Fibroblast of skin of scalp (primary cell): ENCODE results near the gene COL4A2.

Experiments
- DNase-seq: peaks from one replicate; pipeline ENCODE4 v3.0.0-alpha.2; 2013

COL4A2 gene

DNA sequence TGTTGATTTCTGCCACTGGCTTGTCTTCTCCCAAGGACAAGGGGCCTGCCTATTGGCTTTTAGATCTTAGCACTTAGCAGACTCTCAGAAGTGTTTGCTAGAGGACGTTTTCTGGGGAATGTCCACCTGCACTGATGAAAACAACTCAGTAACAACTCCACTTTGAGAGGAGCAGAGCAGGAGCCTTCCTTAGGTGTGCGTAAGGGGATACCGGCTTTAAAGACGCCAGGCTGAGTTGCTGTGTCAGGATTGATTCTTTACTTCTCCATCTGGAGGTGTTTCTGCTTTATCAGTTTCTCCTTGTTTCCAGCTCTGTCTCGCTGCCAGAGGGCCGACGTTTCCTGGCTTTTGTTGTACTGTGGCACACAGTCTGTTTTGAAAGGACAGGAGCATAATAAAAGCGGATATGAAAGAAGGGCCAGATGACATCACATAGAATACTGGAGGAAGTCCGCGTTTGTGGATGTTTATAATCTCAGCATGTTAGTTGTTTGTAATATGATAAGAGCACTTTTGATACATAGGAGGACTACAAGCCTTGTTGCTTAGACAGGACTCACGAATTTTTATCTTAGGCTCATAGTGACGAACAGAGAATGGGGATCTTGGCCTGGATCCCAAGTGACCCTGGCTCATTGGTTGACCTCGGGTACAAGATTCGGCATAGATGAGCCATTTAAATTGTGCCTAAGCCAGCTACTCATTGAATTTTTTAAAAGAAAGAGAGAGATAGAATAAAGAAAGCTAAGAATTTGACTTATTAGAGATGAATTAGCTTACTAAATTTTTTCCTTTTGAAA, 34.6 kb downstream of the COL4A2 start:
- DNase-seq: no peak

DNA sequence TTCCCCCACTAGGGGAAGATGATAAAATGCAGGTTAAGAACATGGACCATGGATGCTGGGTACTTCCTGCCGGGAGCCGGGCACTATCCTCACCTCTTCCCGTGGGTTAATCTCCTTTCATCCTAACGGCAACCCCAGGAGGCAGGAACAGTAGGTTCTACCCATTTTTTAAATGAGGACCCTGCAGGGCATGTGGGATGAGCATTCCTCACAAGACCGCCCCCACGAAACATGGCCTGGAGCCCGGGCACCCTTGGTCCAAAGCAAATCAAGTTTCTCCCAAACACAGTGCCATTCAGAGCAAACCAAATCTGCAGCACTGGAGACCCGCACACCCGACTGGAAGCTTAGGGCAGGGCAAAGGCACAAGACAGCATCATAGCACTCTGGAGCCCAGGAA, 35.4 kb downstream of the COL4A2 start:
- DNase-seq: no peak

DNA sequence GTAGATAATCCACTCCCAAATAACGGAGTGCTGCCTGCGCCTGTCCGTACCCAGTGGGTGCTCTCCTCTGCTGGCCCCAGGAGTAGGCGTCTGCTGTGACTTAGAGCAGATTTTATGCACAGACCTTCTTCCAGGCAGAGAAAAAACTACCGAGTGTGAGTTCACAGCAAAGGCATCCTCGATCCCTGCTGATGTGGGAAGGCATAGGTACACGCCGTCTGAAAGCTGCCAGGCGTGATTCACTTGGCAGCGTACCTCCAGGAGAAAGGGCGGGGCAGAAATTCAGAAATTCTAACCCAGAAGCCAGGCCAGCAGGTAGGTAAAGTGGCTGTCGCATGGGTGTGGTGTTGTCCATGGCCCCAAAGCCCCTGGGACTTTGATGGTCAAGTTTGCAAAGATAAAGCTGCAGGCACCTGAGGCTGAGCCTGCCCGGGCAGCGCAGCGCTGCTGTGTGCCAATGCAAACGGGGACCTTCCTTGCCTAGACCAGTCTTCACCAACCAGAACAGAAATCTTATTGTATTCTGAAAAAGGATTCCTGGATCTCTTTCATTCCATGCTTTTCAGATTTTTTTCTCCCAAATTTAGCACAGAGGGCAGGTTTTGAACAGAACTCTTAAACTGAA, 36.3 kb downstream of the COL4A2 start:
- no peak for DNase-seq

DNA sequence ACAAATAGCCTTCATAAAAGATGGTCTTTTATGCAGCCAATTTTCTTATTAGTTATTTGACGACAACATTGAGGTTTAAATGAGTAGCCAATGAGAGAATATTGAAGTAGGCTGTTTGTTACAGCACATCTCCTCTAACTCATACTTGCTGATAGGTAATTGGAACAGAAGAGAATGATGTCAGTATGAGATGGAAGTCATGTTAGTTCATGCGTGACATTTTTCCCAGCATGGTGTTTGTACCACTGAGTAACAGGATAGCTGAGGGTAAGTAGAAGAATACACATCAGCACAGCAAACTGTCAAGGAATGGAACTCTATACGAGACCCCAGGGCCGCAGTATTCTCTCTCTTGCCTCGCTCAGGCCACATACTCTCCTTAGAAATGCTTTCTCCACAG, 37.2 kb downstream of the COL4A2 start:
- DNase-seq: no peak

DNA sequence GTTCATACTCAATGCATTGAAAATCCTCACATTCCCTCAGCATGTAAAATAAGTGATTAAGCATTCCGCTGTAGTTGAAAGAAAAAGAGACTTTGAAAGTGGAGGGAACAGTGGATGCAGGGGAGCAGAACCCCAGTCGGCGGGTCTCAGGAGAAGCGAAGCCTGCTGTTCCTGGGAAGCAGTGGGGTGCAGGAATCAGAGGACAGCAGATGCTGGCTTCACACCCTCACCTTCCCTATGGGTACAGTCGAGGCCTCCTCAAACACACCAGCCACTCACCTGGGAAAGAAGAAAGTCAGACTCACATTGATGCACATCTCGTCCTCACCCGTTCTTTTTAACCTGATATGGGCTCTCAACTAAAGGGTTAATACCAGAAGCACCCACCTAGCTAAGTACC, 38.2 kb downstream of the COL4A2 start:
- no peak for DNase-seq

DNA sequence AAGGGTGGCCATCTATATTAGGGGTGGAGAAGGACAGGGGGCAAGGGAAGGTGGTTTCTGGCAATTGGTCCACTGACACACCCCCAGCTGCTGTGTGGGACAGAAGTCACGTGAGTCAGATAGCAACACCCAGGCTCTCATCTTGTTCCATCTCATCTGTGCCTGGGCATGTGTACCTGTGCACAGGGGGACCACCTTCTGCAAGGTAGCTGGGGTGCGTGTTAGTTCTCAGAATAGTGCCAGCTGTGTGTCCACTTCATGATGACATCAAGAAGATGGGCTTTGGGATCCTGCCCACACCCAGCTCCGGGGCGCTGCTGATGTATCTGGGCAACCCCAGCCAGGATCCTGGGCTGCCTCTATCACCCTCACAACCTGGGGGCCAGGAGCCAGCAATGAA, 38.6 kb downstream of the COL4A2 start:
- no peak for DNase-seq

DNA sequence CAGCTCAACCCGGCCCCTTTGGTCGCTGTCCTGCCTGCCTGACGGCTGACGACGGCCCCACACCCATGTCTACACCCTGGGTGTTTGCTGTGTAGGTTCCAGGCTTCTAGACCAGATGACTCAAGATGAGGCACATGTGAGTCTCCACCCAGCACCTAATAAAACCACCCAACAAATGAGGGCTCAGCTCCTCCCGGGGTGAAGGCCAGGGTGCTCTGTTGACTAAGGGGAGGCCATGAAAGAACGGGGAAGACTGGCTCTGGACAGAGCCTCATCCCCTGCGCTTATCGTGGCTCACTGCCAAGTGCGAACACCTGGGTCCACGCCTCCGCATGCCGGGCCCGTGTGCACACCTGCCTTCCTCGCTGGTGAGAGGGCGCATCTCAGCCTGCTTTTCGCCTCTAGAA, 39.6 kb downstream of the COL4A2 start:
- DNase-seq: no peak

DNA sequence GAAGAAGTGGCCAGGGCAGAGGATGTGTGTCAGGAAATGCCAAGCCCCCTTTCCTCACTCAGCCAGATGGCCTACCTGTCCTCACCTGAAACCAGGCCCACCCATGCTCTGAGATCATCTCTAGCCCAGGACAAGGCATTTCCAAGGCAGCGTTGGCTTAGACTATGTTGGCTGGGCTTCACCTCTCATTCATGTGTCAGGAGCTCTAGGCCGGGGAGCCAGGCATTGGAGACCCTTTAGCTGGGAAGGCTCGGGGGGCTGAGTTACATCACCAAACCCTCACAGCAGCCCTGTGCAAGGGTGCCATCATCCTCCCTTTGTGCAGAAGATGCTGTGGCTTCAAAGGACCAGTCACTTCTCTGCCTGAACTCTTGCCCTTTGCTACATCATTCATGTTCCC, 40.0 kb downstream of the COL4A2 start:
- DNase-seq: no peak

DNA sequence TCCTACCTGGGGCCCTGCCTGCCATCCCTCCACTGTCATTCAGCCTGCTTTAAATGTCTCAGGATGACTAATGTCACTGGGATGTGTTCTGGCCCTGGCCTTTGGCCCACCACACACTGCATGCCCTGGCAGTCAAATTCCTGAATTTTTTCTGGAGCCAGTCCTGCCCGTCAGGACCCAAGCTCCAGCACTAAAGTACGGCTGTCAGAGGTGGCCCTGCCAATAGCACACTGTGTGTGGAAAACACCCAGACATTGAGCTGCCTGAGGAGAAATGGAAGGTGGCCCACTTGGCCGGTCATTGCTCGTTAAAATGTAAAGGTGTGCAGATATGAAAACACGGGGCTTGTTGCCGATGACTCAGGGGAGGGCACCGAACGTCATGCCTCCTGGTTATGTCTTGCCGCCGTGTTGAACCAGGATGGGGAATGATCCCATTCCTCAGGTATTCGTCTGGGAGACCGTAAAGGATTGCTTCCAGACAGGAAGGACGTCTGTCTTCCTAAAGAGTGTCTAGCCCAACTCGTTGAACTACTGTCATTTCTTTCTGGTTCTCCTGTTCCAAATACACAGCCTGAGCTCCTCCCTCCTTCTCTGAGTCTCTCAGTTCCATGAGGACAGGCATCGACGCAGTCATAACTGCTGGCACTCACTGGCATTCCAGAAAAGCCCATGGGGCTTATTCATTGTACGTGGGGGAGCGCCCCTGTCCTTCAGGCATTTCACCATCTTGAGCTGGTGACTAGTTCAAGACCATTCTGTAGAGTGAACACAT, 40.6 kb downstream of the COL4A2 start:
- DNase-seq: peak; percentile 95

DNA sequence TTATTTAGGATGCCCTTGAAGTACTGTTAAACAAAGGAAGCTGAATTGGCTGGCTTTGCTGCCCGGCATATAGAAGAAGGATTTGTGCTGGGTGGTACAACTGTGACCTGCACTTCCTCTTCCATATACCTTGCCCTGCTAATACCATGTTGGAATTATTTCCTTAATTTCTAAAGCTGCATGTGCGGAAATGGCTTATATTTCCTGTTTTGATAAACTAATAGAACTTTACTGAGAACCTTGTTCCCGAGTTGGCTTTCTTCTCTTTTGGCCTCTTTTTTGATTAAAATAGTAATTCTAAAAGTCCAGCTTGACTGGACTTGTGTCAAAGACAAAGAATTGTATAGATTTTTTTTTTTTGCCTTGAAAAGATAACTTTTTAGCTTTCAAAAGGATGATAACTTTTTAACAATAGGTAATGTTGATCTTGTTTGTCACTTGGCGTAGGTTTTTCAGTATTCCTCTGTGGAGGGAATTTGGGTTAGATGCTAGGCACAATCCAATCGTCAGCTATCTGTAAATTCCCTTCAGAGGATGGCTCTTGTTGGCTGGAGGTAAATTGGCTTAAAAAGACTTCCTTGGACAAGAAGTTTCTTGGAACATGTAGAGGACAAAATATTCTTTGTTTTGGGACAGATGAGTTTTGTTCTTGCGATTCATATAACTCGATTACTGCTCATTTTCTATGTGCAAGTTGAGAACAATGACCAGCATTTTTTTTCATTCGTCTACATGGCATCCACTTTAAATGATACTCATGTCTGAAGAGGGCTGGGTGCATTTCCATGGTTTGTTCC, 41.4 kb downstream of the COL4A2 start:
- DNase-seq: no peak

DNA sequence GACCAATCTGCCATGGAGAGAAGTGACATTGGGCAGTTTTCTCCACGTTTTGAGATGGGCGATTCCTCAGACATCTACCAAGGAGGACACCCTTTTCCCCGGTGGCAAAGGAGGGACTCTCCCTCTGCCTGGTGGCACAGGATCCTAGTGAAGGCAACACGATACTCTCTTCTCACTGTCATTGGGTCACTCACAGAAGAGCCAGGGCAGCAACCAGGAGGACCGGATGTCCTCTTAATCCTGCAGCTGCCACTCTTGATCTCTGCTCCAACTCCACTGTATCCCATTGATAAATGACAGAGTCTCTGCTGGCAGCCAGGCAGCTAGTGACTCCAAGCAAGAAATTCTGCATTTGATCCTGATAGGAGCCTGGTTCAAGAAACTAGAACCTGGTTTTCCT, 42.2 kb downstream of the COL4A2 start:
- DNase-seq: no peak

DNA sequence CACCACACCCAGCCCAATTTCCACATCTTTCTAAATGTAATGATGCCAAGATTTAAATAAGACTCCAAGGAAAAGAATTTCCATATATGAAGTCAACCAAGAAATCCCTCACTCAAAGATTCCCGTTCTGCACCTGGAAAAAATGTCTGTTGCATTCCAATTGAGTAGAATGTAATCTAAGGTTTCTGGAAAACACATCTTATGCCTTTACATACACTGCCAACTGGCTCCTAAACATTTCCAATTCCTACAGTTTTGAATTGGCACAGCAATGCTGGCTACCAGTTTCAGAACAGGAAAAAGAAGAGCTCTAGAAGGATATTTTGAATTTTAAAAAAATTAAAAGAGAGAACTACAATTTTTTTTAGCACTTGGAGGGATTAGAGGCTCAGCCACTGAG, 43.0 kb downstream of the COL4A2 start:
- DNase-seq: no peak

DNA sequence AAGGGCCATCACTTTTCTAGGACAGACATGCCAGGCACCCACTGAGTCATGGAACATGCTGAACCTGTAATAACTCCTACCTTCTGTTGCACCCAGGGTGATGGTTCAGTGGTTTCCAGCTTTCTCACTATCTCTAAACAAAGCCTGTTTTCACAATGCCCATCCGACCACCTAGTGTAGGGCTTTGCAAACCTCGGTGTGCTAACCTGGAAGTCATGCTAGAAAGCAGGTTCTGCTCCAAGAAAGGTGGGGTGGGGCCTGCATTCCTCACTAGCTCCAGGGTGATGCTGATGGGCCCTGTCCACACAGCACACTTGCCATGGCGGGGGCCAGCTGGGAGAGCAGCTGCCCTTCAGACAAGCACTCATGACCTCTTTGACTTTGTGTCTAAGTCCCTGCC, 43.4 kb downstream of the COL4A2 start:
- DNase-seq: no peak

DNA sequence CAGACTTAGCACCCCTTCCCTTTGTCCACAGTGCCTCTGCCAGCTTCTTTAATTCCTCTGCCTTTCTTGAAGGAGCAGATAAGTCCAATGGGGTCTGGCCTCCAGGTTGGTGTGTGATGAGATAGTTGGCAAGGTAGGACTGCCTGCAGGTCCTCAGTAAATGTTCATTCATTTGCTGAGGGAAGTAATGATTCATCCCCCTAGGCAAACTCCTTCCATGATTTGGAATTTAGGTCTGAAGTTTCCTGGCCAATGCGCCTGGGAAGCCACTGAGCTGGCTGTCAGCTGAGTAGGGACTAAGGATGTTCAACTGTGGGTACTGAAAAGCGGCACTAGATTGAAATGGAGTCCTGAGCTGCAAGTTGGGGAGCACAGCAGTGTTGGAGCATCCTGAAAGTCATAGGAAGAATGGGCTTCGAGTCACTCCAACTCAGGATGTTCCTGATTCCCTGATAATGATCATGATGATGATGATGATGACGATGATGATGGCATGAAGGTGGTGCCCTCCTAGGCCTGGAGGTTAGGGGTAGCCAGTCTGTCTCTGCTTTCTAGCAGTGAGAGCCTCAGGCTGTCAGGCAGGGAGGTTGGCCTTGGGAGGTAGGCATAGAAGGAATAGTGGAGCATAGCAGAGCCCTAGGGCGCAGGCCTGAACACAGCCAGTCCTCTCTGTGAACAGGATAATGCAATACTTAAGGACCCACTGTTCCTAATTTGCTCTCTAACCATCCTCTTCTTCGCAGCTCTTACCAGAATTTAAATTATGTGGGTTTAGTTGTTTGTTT, 44.7 kb downstream of the COL4A2 start:
- no peak for DNase-seq

DNA sequence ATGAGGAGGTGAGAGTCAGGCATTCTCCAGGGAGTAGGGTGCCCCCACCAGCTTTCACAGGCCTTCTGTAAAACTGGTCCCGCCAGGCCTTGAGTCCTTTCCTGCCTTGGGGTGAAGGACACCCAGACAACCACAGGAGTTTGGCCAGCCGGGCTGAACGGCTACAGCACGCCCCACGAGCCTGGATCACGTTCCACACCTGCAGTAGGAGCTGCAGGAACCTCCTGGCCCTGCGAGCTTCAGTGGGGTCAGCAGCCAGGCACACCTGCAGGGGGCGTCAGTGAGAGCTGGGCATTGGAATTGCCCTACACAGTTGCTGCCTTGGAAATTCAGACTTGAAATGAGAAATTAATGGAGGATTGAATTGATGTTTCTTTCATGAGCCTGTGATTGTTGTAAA, 45.7 kb downstream of the COL4A2 start:
- no peak for DNase-seq

DNA sequence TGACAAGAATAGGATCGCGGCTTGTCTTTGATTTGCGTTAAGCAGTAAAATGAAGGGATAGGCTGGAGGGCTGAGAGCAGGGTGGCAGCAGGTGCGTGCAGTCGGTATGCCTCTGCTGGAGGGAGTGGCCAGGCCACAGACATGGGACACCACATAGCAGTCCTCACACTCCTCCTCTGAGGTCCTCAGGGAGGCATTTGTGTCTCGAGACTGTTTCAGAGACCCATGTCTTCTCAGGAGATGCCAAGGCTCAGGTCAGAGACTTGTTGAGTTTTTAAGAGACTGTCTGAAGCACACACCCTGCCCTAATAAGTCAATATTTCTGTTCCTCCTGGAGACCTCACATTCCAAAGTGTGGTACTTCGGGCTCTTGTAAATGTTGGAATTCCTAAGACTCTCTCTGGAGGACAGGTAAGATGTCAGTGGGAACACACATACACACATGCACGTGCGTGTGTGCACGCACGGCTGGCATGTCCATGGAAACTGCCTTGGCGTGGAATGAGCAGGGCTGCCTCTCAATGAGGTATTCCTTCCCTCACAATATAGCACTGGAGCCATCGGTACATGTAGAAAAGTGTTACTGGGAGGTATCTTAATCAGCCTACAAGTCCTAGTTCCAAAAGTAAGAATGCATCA, 46.4 kb downstream of the COL4A2 start:
- no peak for DNase-seq

DNA sequence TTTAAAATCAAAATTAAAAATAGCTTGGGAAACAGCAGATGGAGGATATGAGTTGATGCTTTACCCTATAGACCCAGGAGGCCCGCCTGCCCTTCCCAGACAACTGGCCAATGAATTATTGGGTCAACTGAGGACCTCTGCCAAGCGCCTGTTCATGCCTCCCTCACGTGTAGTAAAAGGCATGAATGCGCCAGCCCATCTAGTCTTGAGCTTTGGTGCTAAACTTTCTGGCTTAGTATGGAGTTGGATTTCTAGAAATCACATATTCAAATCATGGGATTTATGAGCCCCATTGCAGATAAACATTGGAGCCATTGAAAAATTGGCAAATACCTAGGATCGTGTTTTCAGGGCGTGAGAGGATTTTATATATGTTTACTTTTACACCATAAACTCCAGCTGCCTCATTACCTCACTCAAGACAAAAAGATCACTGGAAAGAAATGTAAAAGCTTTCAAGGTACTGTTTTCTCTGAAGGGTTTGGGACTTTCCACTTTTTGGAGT, 47.1 kb downstream of the COL4A2 start:
- DNase-seq: no peak

DNA sequence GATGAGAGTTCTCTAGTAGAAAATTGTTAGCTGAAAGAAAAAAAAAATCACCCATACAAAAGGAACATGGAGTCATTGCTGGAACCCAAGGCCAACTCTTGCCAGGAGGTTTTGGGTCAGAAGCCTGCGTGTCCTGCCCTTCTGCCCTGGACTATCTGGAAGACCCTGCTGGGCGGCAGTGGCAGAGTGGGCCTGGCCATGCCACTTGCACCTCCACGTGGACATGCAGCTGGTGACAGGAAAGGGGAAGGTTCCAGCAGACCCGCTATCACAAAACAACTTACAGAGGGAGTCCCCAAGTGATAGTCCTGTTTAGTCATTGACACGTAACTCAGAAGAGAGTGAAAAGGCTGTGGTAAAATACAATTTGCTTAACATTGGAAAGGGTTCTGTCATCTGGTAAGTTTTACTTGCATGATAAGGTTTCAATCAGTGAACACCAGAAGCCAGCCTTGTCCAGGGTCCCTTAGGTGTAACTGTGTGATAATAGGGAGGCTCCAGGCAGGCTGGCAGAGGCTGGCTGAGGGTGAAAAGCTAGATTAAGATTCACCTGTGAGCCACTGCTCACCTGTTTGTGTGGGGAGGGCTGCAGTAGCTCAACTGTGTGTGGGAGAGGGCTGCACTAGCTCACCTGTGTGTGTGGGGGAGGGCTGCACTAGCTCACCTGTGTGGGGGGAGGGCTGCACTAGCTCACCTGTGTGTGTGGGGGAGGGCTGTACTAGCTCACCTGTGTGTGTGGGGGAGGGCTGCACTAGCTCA, 47.8 kb downstream of the COL4A2 start:
- no peak for DNase-seq

DNA sequence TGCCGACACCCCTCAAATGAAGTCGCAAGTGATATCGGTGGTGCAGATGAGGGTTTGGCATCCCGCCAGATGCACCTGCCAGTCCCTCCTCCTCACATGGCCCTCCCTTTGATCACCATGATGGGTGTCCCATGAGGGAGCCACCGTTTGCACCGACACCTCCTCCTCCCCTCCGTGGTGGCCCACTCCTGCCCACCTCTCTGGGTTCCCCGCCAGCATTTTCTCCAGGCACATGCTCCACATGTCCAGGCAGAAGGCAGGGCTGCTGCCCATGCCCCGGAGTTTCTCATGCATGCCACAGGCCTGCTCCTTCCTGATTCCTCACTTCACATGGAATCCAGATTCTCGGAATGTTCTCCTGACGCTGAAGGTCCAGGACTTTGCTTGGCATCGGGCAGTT, 49.3 kb downstream of the COL4A2 start:
- peak; percentile 31 for DNase-seq

DNA sequence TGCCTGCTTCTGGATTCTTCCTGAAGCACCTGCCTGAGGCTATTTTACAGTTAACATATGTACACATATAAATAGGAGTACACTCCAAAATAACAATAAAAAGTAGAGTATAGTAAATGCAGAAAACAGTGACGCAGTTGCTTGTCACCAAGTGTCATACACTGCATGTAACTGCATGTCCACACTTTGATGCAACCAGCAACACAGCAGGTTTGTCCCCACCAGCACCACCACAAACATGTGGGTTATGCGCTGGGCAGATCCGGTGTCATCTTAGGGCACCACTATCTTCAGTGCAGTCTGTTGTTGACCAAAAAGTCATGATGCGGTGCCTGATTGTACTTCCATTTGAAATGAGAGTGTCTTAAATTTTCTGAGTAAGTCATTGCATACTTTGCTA, 51.3 kb downstream of the COL4A2 start:
- DNase-seq: no peak
